Stimulated activated CD8-positive, alpha-beta memory T cell treated with anti-CD3 and anti-CD28 coated beads, Interleukin-15, amount 100 ng/mL, for 1 hour (primary cell): Measurements from ENCODE around the gene NDUFS6.
A peak's percentile ranks its signal among the peaks of the same experiment; 100 is the strongest.
"Not testable (repeated sequence)": the region's sequence is repeated elsewhere in the genome, so short reads cannot be mapped to it uniquely, and the experiment has no call there.

Source experiments
- DNase-seq: peaks from one replicate; pipeline ENCODE4 v3.0.0-alpha.2; 2020; ENCODE audit warnings: low read depth

NDUFS6 gene

DNA sequence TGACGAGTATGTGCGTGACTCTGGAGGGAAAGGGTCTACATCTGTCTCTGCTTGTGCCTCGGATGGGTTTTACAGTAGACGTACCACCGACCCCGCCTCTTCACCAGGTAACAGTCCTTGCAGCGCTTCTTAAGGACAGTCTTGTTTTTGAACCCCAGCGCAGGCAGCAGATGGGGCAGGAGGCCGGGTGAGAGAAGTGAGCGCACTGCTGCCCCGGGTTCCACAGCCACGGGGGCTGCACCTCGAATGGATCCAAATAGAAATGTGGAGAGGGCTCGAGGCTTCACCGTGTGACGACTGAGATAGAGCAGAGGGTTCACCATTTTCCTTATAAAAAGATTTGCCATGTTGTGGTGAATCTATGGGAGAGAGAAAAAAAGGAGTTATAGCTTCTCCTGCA lies 2.6 kb upstream of the NDUFS6 start:
- DNase-seq = not testable (repeated sequence)

DNA sequence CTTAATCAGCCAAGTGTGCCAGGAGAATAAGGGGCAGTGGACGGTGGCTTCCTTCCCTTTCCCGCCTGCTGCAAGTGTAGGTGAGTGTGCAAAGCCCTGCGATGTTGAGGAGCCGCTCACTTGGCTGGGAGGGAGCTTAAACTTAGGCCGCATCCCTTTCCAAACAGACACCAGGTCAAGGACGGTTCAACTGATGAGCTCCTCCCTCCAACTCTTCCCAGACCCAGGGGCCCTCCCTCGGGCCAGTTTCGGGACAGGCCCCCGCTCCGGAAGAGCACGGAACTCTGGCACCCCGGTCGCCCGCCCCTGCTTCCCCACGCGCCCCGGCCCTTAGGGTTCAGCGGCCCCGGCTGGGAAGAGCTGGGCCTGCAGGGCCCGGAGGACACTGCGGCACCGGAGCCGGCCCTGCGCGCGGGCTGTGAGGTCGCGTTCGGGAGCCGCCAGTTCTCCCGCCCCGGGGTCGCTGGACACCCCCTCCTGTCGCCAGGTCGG lies 2.1 kb upstream of the NDUFS6 start:
- no peak for DNase-seq

DNA sequence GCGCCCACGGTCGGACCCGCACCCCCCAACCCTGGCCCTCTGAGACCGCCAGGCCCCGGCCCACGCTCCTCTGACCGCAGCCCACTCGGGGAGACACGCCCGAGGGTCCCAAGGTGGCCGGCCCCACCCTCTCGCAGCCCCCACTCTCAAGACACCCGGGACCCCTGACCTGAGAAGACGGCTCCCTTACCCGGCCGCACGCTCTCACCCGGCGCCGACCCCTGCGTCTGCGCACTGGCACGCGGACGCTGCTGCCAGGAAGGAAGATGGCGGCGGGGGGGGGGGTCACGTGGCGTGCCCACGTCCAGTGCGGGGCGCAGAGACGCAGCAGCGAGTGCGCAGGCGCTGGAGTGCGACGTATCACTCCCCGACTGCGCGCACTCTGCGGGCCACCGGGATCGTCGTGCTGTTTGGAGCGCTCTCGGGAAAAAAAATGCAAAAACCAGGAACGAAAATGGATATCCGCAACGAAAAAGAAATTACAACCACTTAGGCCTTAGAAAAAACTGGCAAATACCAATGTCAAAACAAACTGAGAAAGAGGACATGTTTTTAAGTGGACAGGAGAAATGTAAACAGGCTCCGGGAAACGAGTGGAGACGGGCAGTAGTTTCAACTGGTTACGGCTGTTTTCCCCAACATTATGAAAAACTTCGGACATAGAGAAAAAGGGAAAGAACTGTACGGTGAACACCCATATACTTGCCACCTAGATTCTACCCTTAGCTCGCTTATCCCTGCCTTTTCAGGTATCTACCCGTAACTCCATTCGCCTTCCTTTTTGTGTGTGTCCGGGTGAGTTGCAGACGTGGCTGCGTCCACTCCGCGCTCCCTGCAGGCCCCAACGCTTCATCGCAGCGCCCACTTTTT lies 1.4 kb upstream of the NDUFS6 start, which contains the start of gene MRPL36:
Gene MRPL36 (minus strand): TSS at position 236 of the 870 bp plus-strand sequence. CDS start 902 bp downstream, outside the sequence.
- DNase-seq = peak; percentile 88

DNA sequence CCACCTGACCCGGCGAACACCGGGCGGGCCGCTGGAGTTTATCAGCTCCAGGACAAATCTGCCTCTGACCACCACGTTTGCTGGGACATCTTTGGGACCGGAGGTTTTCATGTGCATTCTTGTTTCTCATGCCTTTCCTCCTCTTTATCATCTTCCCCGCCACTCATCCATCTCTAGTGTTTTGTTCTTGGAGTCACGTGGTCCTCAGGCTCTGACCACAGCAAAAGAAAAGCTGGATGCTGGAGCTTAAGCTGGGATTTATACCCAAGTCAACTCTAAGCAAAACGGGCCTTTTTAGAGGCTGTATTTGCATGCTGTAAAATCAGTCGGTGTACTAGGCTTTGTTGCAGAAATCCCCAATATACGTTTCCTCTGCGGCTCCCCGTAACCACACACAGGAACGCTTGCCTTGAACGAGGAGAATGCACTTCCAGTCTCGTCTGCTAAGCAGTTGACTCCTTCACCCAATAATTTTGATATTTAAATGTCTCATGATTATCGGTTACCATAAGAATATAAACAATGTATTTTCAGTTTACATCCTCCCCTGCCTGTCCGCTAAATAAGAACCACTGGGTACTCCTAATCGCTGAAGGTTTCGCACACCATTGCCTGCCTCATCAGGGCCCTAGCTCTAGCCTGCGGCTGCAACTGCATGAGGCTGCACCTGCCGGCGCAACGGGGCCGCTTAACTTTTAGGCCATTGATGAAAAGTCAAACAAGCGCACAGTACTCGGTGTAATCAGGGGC lies 560 bp upstream of the NDUFS6 start:
- no peak for DNase-seq

DNA sequence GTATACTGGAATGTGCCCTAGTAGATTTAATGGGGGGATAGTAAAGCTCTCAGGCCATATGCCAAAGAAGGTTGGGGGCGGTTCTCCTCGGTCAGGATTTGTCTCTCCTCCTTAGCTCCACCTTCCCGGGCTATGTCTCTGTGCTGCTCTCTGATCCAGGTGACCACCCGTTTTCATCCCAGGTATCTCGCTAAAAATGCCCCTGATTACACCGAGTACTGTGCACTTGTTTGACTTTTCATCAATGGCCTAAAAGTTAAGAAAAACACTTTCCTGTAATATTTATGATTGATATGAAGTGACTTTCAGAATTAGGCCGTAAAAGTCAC lies 724 bp downstream of the NDUFS6 start:
- no peak for DNase-seq

DNA sequence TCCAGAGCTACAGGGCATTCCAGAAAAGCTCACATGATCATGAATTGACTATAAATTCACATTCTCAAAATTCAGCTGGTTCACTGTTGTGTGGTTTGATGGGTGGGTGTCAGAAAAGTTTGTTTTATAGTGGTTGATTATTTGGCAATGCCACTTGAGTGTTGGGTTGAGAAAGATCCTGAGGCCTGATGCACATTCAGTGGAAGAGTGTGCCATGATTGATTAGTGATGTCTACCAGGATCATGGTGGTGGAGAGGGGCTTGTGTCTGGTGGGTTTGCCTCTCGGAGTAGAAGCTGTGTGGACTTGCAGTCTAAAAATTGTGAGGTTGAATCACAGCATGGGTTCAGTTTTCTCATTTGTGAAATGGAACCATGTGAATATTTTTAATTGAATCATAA lies 2.0 kb downstream of the NDUFS6 start:
- DNase-seq = no peak

DNA sequence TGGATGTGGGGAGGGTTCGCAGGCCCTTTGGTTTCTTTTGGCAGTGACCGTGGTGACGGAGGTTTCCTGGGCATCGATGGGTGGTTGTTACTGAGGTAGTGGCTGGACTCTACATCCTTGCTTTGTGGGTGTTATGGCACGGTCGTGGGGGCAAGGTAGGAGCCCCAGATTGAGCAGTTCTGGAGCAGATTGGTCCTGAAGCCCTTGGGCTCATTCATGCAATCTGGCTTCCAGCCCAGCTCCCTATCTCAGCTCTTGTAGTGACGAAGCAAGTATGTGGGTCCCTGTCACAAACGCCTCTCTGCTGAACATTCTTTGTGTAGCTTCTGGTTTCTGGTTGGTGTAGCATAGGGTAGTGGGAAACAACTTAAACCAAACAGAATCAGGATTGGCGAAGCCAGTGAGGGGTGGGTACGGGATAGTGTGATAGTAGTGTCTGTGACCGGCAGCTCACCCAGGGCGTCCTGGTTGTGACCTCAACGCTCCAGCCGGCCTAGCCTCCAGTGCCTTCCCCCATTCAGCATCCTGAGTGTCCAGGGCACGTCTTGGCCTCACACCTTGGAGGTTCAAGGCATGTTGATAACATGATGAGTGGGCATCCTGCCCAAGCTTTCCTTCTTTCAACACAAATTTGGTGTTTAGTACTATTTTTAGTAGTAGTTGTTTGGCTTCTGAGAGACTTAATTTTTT lies 2.9 kb downstream of the NDUFS6 start:
- DNase-seq = no peak

DNA sequence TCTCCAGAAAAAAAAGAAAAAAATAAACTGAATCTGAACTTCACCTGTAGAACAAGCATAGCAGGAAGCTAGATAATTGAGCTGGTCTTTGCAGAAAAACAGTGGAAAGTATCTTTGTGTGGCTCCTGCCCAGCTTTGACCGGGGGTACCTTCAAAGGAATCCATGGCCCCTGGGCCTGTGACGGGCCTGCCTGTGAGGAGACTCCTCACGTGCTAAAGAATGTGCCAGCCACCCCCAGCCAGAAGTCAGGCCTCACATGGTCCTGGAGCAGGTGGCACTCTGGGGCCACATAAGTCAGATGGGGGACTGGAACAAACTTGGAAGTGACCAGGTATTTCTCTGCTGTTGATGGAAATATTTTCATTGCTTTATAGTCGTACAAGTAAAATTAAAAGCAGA lies 4.1 kb downstream of the NDUFS6 start:
- no peak for DNase-seq

DNA sequence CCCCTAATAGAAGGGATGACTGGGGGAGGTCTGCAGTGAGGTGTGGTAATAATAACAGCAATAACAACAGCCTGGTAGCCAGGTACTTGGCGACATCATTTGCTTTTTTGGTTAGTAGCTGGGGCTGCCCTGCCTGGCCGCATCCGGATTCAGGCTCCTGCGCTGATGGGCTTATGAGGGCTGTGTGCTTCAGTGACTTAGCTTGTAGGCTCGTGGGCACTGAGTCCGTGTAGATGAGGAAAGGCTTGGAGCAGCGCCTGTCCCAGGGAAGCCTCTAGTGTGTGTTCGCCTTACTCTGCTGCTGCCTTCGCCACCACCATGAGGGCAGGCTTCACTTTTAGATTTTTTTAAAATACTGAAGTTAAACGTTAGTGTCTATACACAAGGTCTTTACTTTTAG lies 4.5 kb downstream of the NDUFS6 start:
- no peak for DNase-seq

DNA sequence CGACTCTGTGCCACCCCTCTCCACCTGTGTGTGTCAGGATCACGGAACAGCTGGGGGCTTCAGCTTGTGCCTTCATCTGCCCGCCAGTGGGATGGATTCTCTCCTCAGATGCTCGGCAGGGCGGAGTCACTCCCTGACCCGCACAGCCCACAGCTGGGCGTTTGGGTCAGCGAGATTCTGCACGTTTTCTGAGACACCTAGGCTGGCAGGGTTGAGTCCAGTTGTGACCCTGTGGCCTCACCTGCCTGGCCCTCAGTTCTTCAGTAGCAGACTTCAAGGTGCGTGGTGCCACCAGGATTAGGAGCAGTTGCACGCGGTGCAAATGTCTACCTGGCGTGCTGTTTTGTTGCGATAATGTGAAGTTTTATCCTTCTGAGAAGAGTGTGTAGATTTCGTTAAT lies 5.0 kb downstream of the NDUFS6 start:
- no peak for DNase-seq

DNA sequence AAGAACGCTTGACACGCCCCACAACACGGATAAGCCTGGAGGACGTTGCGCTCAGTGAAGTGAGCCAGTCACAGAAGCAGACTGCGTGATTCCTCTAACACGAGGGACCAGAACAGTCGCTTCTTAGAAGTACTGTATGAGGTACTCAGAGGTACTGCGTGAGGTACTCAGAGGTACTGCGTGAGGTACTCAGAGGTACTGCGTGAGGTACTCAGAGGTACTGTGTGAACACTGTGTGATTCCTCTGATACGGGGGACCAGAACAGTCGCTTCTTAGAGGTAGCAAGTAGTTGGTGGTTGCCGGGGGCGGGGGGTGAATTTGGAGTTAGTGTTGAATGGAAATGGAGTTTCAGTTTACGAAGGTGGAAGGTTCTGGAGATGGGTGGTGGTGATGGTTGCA lies 5.8 kb downstream of the NDUFS6 start:
- no peak for DNase-seq

DNA sequence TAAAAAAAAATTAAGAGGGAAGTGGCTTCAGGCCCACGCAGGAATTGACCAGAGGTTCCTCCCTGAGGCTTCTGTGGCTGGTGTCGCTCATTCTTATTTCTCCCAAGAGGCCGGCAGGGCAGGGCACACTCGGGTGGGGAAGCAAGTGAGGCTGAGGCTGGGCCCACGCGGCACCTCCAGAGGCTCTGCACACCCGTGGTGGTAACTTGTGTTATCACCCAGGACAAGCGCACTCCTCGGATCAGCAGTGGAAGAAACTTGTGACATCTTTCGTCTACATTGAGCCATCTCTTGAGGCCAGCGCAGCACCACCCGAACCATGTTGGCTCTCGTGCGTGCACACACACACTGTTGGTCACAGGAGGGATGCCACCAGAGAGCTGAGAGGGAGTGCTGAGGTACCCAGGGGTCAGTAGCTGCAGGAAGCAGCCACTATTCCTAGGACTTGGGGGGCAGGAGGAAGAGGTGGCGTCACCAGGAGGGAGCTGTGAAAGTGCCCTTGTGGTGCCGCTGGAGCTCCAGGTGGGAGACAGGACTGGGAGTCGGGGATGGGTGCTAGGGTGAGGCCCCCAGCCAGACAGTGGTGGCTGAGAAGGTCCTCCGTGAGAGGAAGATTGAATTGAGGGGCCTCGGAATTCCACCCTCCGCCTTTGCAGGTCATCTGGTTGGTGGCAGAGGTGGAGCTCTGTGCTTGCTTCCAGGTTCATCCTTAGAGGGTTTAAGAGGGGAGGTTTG lies 6.4 kb downstream of the NDUFS6 start:
- no peak for DNase-seq

DNA sequence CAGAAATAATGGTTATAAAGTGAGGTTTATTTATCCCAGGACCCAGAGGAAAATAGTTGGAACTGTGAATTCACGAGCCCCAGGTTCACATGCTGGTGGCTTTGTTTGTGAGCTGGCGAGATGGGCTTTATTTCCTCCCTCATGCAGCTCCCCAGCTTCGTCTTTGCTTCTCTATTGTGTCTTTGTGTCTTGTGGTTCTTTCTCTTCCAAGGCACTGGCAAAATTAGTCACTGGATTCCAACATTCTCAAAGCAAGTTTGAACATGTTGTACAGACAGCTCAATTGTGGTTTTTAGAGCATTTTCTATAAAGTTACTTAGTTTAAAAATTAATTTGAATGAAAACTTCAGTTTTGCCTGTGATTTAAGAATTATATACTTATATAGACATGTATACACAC lies 7.2 kb downstream of the NDUFS6 start:
- no peak for DNase-seq

DNA sequence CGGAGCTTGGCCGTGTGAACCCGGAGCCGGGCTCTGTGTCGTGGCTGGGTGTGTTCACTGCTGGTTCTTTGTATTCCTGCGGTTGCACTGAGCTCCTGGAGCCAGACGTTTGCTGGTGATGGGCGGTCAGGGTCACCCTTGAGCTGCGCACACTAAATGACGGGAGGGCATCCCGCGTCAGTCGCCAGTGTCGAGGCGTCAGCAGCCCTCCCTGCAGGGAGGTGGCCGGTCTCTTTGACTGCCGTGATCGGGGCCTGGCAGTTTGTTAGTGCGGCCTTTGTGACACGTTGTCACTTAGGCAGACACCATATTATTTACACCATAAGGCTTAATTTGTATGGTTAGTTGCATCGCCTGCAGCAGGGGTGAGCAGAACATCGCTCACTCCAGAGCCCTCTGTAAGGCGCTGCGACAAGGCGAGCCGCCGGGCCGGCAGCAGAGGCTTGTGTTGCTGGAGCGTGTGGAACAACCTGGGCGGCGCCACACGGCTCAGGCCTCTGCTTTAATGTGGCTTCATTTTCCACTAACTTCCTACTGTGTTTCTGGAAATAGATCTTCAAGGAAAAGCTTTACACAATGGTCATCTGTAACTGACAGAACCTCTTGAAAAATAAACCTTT lies 8.3 kb downstream of the NDUFS6 start:
- no peak for DNase-seq

DNA sequence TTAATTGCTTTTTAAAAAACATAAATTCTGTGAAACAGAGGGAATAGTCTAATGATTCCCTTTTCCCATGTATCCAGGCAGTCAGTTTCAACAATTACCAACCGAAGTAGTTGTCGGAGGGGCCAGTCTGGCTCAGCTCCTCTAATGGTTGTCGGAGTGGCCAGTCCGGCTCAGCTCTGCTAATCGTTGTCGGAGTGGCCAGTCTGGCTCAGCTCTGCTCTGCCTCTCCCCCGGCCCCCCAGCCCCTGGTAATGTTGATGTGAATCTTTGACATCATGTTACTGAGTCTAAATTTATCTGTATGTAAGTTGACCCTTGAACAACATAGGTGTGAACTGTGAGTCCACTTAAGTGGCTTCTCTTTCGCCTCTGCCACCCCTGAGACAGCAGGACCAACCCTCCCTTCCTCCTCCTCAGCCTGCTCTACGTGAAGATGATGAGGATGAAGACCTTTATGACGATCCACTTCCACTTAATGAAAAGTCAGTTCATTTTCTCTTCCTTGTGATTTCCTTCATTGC lies 9.4 kb downstream of the NDUFS6 start:
- DNase-seq = no peak

DNA sequence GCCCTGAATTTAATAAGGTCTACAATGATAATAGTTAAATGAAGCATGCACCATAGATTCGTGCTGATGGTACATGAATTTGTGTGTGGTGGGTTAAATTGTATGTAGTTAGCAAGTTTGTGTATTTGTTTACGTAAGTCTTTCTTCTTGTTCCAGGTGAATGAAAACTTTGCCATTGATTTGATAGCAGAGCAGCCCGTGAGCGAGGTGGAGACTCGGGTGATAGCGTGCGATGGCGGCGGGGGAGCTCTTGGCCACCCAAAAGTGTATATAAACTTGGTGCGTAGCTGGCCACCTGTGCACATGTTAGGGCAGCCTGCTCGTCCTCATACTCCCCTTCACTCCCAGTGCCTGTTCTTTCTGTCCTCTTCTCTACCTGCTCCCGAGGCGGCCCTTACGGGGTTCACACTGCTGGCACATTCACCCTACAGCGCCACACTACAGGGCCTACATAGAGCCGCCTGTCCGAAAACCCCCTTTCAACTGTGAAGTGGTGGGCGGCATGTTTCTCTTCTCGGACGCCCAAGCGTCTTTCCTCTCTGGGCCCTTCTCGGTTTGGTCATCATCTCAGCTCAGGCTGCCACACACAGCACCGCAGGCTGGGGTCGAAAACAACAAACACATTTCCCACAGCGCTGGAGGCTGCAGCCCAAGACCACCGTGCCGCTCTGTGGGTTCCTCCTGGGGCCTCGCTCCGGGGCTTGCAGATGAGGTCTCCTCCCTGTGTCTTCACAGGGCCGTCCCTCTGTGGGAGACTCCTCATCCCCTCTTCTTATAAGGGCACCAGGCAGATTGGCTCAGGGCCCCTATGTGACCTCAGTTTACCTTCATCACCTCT lies 13.2 kb downstream of the NDUFS6 start:
- no peak for DNase-seq

DNA sequence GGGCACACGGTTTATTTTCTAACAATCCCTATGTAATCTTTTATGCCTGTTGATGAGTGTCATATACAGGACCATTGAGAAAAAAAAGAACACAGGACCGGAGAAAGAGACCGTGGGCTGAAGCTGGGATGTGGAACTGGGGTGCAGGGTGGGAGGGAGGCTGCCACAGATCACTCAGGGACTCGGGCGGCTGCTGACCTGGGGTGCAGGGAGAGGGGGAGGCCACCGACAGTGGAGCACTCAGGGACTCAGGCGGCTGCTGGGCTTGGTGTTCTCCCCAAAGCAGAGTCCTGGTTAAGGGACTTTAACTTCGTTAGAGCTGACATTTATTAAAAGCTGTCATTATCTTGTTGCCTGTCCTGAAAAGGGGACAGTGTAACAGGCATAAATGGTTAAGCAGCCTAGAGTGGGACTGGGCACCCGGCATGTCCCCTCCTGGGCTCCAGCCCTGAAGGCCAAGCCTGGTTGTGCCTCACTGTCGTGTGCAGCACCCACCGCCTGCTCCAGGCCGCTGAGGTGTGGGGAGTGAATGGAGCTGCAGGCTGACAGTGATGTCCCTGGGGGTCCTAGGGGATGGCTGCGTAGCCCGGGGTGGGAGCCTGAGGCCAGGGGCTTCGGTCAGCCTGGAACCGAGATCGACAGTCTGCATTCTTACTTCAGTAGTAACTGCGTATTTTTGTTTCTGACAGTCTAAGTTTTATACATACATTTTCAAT lies 14.0 kb downstream of the NDUFS6 start:
- DNase-seq = no peak

DNA sequence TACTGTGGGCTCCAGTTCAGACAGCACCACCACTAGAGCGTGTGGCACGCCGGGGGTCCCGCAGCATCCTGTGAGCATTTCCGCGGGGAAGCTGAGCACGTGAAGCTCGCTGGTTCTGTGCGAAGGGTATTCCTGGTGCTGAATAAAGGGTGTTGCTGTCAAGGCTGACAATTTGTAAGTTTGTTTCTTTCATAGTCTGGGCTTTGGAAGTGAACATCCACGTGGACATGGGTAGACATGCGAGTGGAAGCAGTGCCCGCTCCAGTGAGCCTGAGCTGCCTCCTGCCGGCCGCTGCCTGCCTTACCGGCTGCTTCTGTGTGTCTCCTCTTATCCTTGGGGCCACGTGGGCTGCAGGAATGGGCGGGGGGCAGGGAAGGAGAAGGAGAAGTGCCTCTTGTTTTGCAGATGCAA lies 14.7 kb downstream of the NDUFS6 start:
- DNase-seq = no peak

DNA sequence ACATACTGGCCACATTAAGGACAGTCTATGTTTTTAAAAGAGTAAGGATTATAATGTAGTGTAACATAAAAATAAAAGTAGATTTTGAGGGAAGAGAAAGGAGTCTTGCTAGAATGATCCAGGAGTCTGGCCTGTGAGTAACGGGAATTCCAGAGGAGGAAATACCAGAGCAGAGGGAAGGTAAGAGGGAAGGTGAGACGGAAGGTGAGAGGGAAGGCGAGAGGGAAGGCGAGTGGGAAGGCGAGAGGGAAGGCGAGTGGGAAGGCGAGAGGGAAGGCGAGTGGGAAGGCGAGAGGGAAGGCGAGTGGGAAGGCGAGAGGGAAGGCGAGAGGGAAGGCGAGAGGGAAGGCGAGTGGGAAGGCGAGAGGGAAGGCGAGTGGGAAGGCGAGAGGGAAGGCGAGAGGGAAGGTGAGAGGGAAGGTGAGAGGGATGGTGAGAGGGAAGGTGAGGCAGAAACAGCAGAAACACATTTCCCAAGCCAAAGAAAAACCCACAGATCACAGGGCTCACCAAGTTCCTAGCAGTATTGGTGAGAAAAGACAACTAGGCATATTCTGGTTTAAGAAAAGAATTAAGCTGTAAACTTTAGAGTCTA lies 15.4 kb downstream of the NDUFS6 start:
- DNase-seq = not testable (repeated sequence)
